Measurements from ENCODE around the gene CHRDL1.
"Not testable (repeated sequence)": the region's sequence is repeated elsewhere in the genome, so short reads cannot be mapped to it uniquely, and the experiment has no call there.

CHRDL1 gene

GRCh38 chrX:110669572-110669971 is 126.0 kb downstream of the CHRDL1 start:
- DNase-seq (ENCODE audit: low read depth, low spot score) = no peak
- no peak overlapping the region for H3K27ac ChIP-seq

- no peak overlapping the region for H3K27ac ChIP-seq
- DNase-seq (ENCODE audit: low read depth, low spot score) = no peak
These were observed 127.9 kb downstream of the CHRDL1 start for GRCh38 chrX:110667706-110668105.

GRCh38 chrX:110665223-110666002 is 130.2 kb downstream of the CHRDL1 start:
- no peak for DNase-seq (ENCODE audit: low read depth, low spot score)
- no peak overlapping the region for H3K27ac ChIP-seq

- no peak for DNase-seq (ENCODE audit: low read depth, low spot score)
- H3K27ac ChIP-seq = no peak overlapping the region
These were observed 138.5 kb downstream of the CHRDL1 start for GRCh38 chrX:110657073-110657472.

GRCh38 chrX:110654280-110654679 is 141.3 kb downstream of the CHRDL1 start:
- DNase-seq (ENCODE audit: low read depth, low spot score); H3K27ac ChIP-seq: not testable (repeated sequence)

- no peak for DNase-seq (ENCODE audit: low read depth, low spot score)
- H3K27ac ChIP-seq = no peak overlapping the region
These were observed 149.2 kb downstream of the CHRDL1 start for GRCh38 chrX:110646386-110646785.

Data from epithelial cell of prostate (primary cell).